HepG2 (cell line): ENCODE results near the gene P2RX6. TPM values are rescaled to one million over a fixed set of nuclear protein-coding genes. Genes with fewer than 3 reads are reported as not detected.

Source experiments
- AHR ChIP-seq: IDR thresholded peaks from 2 replicates; pipeline ENCODE4 v1.6.1; 2018; ENCODE audit warnings: missing genetic modification reagents, missing compliant biosample characterization
- ATF7 ChIP-seq, 2 experiments: fragments of 450-650 bp in 1 of 2; sonication (generic) in 1 of 2; formaldehyde crosslinking in 1 of 2; IDR thresholded peaks; 2 replicates each; pipeline versions ENCODE4 v1.4.0 to v1.6.1; 2016 to 2020; ENCODE audit warnings: antibody characterized with exemption in 1 of 2, mild to moderate bottlenecking in 1 of 2, missing genetic modification reagents in 1 of 2
- CERS6 ChIP-seq: sonication (generic); formaldehyde crosslinking; IDR thresholded peaks from 2 replicates; pipeline ENCODE4 v1.5.0; 2020; ENCODE audit warnings: missing genetic modification reagents
- ELF3 ChIP-seq: IDR thresholded peaks from 2 replicates; pipeline ENCODE4 v1.6.1; 2016; ENCODE audit warnings: missing genetic modification reagents, missing compliant biosample characterization
- KMT2A ChIP-seq: sonication (generic); formaldehyde crosslinking; IDR thresholded peaks from 2 replicates; pipeline ENCODE4 v1.4.0; 2020; ENCODE audit warnings: missing genetic modification reagents
- NONO ChIP-seq, 2 experiments: fragments of 450-650 bp in 1 of 2; sonication (generic) in 1 of 2; formaldehyde crosslinking in 1 of 2; IDR thresholded peaks in 1 of 2; conservative IDR thresholded peaks in 1 of 2; 2 replicates each; pipeline versions ENCODE4 v1.6.1 to v1.8.0; 2017 to 2022; ENCODE audit warnings: mild to moderate bottlenecking in 1 of 2, missing genetic modification reagents in 1 of 2, moderate library complexity in 1 of 2
- ONECUT2 ChIP-seq: sonication (generic); formaldehyde crosslinking; IDR thresholded peaks from 2 replicates; pipeline ENCODE4 v1.4.0; 2020; ENCODE audit warnings: missing genetic modification reagents
- SKI ChIP-seq: fragments of 450-650 bp; IDR thresholded peaks from one replicate; pipeline ENCODE4 v1.6.1; 2018; ENCODE audit warnings: mild to moderate bottlenecking; ENCODE audit not compliant: partially characterized antibody
- TGIF2 ChIP-seq: IDR thresholded peaks from 2 replicates; pipeline ENCODE4 v1.6.1; 2016; ENCODE audit warnings: control low read depth, missing compliant biosample characterization
- U2AF1 ChIP-seq: fragments of 200-400 bp; formaldehyde crosslinking; optimal IDR thresholded peaks from 2 replicates; pipeline ENCODE3; 2017; ENCODE audit warnings: mild to moderate bottlenecking, low read depth, low read length
- ZBED4 ChIP-seq: sonication (generic); formaldehyde crosslinking; IDR thresholded peaks from 2 replicates; pipeline ENCODE4 v1.4.0; 2020; ENCODE audit warnings: missing genetic modification reagents, borderline replicate concordance
- ZMYM4 ChIP-seq: sonication (generic); formaldehyde crosslinking; IDR thresholded peaks from 2 replicates; pipeline ENCODE4 v1.8.1; 2023; ENCODE audit warnings: mild to moderate bottlenecking, missing genetic modification reagents
- ZNF24 ChIP-seq: fragments of 450-650 bp; IDR thresholded peaks from 2 replicates; pipeline ENCODE4 v1.6.1; 2017; ENCODE audit warnings: antibody characterized with exemption, mild to moderate bottlenecking
- ZNF253 ChIP-seq: sonication (generic); formaldehyde crosslinking; IDR thresholded peaks from 2 replicates; pipeline ENCODE4 v1.8.0; 2022; ENCODE audit warnings: mild to moderate bottlenecking, missing genetic modification reagents, borderline replicate concordance
- ZNF3 ChIP-seq: IDR thresholded peaks from 2 replicates; pipeline ENCODE4 v1.7.0; 2017; ENCODE audit warnings: inconsistent platforms
- ZNF552 ChIP-seq: sonication (generic); formaldehyde crosslinking; IDR thresholded peaks from 2 replicates; pipeline ENCODE4 v1.9.0; 2022; ENCODE audit warnings: missing genetic modification reagents, mild to moderate bottlenecking, borderline replicate concordance
- ZNF556 ChIP-seq: sonication (generic); formaldehyde crosslinking; IDR thresholded peaks from 2 replicates; pipeline ENCODE4 v1.4.0; 2020; ENCODE audit warnings: mild to moderate bottlenecking, missing genetic modification reagents, borderline replicate concordance
- ZNF616 ChIP-seq: sonication (generic); formaldehyde crosslinking; IDR thresholded peaks from 2 replicates; pipeline ENCODE4 v1.5.0; 2020; ENCODE audit warnings: low read depth, mild to moderate bottlenecking, missing genetic modification reagents
- polyA plus RNA-seq, 8 experiments: library from polyadenylated mRNA; depleted of rRNA in 3 of 8; stranded (reverse) in 7 of 8; unstranded in 1 of 8; fragments of >200 nt; fragmentation: Illumina TruSeq in 4 of 8; extraction: Trizol in 4 of 8; gene quantifications; 2 replicates each; pipeline versions ENCODE4 v1.2.1 to v1.2.3, GENCODE V29; 2011 to 2016; ENCODE audit warnings: low read depth in 4 of 8, missing spikeins in 1 of 8, mixed read lengths in 1 of 8; ENCODE audit not compliant: insufficient read depth in 1 of 8
- total RNA-seq, 5 experiments: library from RNA; depleted of rRNA; stranded (reverse); fragments of >200 nt; fragmentation: Illumina TruSeq; extraction: Trizol; gene quantifications; 2 replicates each; pipeline ENCODE4 v1.2.3, GENCODE V29; 2016; ENCODE audit warnings: low read depth in 1 of 5
- TF ChIP-seq, protein P1 (sequence below): sonication (generic); formaldehyde crosslinking; IDR thresholded peaks from 2 replicates; pipeline ENCODE4 v1.9.0; 2022; ENCODE audit warnings: missing genetic modification reagents, mild to moderate bottlenecking, borderline replicate concordance
- TF ChIP-seq, protein P2 (sequence below): sonication (generic); formaldehyde crosslinking; IDR thresholded peaks from 2 replicates; pipeline ENCODE4 v1.8.1; 2023; ENCODE audit warnings: mild to moderate bottlenecking, missing genetic modification reagents

The P2RX6 gene
- total and polyA plus RNA-seq, 2 of the 13 experiments (the other 11 are each of a cell fraction or from before 2014, with no cell fraction given) = 0.04 to 0.12 TPM

GRCh38 chr22:20981787-20982562, 33.0 kb upstream of the P2RX6 start, which contains the start of gene LZTR1 (continued):
- TF ChIP-seq ELF3 (CRISPR knock-in tag) (peak; percentile 42; the same call in 1 of the 2 replicates), ZBED4 (CRISPR knock-in tag) (peak; percentile 81; the same call in 1 of the 2 replicates), ZNF24 (no peak), ZNF3 (no peak), U2AF1 (peak; percentile 78), SKI (peak; percentile 46), ATF7 (IDR thresholded peaks at IDR 0.05) (no peak), ATF7 (CRISPR knock-in tag; IDR thresholded peaks at IDR 0.05) (peak; percentile 43; the same call in 1 of the 2 replicates), ONECUT2 (CRISPR knock-in tag) (0 out of 2 replicates have a peak, but pooled peaks have one; percentile 24), ZNF552 (CRISPR knock-in tag) (0 out of 2 replicates have a peak, but pooled peaks have one; percentile 46), ZNF253 (peak; percentile 41; the same call in 1 of the 2 replicates), ZNF556 (peak; percentile 77; the same call in 1 of the 2 replicates), NONO (IDR thresholded peaks at IDR 0.05) (no peak), NONO (CRISPR knock-in tag; conservative IDR thresholded peaks at IDR 0.05) (peak; percentile 86; the same call in 1 of the 2 replicates), ZMYM4 (CRISPR knock-in tag) (peak; percentile 77), CERS6 (peak; percentile 83; the same call in 1 of the 2 replicates), AHR (CRISPR knock-in tag) (0 out of 2 replicates have a peak, but pooled peaks have one; percentile 52), KMT2A (CRISPR knock-in tag) (peak; percentile 83), TGIF2 (CRISPR knock-in tag) (no peak; the same call in 1 of the 2 replicates), ZNF616 (CRISPR knock-in tag) (peak; percentile 75; the same call in 1 of the 2 replicates)
- TF ChIP-seq, protein P1, sequence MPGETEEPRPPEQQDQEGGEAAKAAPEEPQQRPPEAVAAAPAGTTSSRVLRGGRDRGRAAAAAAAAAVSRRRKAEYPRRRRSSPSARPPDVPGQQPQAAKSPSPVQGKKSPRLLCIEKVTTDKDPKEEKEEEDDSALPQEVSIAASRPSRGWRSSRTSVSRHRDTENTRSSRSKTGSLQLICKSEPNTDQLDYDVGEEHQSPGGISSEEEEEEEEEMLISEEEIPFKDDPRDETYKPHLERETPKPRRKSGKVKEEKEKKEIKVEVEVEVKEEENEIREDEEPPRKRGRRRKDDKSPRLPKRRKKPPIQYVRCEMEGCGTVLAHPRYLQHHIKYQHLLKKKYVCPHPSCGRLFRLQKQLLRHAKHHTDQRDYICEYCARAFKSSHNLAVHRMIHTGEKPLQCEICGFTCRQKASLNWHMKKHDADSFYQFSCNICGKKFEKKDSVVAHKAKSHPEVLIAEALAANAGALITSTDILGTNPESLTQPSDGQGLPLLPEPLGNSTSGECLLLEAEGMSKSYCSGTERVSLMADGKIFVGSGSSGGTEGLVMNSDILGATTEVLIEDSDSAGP = peak; percentile 97
- TF ChIP-seq, protein P2, sequence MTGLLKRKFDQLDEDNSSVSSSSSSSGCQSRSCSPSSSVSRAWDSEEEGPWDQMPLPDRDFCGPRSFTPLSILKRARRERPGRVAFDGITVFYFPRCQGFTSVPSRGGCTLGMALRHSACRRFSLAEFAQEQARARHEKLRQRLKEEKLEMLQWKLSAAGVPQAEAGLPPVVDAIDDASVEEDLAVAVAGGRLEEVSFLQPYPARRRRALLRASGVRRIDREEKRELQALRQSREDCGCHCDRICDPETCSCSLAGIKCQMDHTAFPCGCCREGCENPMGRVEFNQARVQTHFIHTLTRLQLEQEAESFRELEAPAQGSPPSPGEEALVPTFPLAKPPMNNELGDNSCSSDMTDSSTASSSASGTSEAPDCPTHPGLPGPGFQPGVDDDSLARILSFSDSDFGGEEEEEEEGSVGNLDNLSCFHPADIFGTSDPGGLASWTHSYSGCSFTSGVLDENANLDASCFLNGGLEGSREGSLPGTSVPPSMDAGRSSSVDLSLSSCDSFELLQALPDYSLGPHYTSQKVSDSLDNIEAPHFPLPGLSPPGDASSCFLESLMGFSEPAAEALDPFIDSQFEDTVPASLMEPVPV (CRISPR knock-in tag) = peak; percentile 97
